Activated CD8-positive, alpha-beta memory T cell treated with anti-CD3 and anti-CD28 coated beads, Interleukin-2, amount 50 U/mL, for 48 hours (primary cell): Measurements from ENCODE around the gene ARAP2.
A peak's percentile ranks its signal among the peaks of the same experiment; 100 is the strongest.

Experiments
- DNase-seq: peaks from one replicate; pipeline ENCODE4 v3.0.0-alpha.2; 2020

ARAP2 gene

GRCh38 chr4:36244257-36245082, at the start of gene ARAP2:
ARAP2 (minus strand) TSS chr4:36244514; CDS start chr4:36229486, 15,028 bp downstream.
- DNase-seq, result peak; percentile 84

DNA sequence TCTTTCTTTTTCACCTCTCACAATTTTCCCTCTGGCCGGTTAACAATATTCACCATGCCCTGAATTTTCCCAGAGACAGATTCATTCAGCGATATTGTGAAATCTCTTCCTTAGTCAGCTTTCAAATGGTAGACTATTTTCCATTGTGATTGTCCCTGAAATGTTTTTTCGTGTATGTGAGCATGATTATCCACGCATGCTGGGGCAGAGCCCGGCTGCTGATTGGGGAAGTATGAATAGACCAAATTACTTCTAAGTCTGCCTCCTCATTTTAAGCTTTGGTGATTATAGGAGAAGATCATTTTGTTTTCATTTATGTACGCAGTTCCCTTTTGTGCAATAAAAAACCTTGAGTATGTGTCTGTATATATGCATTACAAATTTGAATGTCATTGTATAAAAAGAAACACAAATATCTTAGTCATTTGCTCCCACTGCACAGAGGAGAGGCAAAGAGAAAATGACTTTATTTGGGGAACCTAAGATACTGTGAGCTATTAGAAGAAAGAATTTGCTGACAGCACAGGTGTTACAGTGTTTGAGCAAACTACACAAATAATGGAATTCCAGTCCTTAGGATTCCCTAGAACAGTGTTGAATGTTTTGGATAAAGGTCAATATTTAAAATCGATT, 48.4 kb upstream of the ARAP2 start:
- DNase-seq, result no peak

DNA sequence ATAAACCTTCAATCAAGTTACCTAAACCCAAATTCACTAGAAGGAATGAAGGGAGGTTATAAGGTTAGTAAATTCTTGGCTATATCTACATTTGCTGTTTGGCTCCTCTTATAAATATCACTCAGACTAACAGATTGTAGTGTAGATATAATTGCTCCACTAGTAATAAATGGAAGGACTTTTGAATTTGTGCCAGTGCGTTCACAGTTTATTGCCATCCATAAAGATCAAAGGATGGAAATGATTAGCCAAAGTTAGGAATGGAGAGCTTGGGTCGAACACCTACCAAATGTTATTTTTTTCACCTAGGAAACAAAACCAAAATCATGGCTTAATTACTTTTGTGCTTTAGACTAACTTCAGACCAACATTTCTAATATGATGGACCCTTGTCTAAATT, 46.3 kb upstream of the ARAP2 start:
- DNase-seq, result no peak

GRCh38 chr4:36288731-36289426, 44.6 kb upstream of the ARAP2 start:
- DNase-seq, result no peak

DNA sequence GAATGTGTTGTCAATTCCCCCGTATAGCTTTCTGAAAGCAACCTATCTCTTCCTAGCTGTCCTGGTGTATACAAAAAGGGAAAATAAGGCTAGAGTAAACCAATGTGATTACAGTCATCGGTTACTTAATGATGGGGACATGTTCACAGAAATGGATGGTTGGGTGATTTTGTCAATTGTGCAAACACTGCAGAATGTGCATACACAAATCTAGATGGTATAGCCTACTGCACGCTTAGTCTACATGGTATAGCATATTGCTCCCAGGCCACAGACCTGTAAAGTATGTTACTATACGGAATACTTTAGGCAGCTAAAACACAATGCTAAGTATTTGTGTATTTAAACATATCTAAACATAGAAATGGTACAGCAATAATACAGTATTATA, 42.2 kb upstream of the ARAP2 start:
- no peak for DNase-seq

- DNase-seq, result no peak
Observed at GRCh38 chr4:36285784-36286480, 41.6 kb upstream of the ARAP2 start.

DNA sequence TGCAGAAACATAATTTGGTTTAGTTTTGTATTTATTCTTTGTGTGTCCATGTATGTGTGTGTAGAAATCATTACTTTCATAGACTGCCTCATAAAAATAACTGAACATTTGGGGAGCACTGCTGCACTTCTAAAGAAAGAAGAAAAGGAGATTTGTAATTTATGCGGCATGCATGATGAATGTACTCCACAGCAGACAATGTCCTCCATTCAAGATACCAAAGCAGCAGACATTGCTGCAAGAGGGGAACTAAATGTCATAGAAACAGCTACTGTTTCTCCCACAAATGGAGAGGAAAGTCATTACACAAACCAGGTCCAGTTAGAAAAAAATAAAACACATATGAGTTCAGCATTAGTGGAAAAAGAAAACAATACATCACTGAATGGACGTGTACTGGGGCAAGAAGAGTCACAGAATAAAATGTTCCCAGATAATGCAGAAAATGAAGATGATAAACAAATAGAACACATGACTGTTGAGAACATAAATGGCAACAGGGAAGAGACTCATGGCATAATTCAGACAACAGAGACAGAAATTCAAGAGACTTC, 39.7 kb upstream of the ARAP2 start:
- no peak for DNase-seq

DNA sequence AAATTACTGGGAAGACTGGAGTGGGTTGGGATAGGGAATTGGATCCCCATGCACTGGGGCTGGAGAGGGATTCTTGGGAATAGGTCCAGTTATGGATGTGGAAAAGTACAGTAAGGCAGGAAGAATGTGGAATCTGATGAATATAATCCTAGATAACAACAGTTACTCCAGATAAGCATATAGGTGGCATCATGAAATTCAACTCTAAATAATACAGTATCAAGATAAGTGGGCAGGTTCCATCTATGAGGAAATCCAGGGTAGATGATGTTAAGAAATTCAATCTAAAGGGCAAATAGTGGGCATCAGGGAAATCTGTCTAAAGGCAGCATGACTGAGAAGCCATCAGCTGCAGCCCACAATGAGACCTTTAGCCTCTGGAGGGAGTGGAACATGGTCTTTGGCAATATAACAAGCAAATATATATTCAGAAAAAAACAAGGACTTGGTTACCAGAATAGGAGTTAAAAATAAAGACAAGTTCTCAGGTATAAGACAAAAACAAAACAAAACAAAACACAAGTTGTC, 38.3 kb upstream of the ARAP2 start:
- no peak for DNase-seq

GRCh38 chr4:36281384-36282106, 37.2 kb upstream of the ARAP2 start, which contains the start of gene DTHD1:
DTHD1 (plus strand) TSS chr4:36281616; CDS start chr4:36281759, 143 bp downstream.
- DNase-seq, result no peak

DNA sequence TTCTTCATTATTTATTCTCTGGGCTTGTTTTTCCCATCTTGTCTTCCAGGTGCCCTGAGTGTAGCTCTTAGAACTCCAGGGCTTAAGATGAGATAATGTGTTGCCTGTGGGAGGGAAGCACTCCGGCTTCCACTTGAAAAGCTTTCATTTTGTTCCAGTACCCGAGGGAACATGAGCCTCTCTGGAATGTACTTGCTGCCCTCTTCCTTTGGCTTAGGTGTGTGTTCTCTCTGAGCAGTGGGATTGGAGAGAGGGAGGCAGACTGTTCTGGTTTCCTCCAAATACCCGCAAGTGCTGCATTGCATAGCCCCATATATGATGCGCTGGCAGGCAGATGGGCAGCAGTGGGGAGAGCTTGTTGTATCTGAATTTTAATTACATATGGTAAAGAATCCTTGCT, 36.2 kb upstream of the ARAP2 start:
- DNase-seq, result no peak

- no peak for DNase-seq
Observed at GRCh38 chr4:36278789-36279188, 34.5 kb upstream of the ARAP2 start.

DNA sequence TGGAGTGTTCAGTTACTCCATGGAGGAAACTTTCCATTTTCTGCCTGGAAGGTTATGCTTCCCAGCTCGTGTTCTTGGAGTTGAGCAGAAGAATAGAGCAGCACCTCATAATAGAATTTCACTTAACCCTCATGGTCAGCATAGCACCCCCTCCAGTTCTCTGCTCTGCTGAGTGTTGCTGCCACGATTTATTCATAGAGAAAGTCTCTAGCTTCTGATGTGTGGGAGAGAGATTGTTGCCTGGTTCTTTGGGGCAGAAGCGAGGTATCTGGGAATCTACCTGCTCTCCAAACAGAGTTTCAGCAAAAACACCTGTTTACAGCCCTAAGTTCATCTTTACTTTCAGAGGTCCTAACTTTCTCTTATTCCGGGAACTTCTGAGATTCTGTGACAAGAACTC, 33.2 kb upstream of the ARAP2 start:
- DNase-seq, result no peak

- DNase-seq, result no peak
Observed at GRCh38 chr4:36274158-36274557, 29.8 kb upstream of the ARAP2 start.

DNA sequence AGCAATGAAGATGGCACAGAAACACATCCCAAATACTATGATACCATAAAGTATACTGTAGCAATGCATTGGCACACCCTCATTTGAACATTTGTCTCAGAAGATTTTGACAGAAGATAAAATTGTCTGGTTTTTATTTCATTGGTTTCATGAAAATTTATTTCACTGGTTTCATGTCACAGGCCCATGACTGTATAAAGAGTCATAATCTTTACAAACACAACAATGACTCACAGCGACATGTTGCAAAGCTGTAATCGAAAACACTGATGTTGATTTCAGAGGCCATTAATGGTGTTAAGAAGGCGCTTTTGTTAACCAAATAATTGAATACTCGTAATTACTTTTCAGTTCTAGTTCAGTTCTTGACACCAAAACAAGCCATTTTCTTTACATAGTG, 29.0 kb upstream of the ARAP2 start:
- DNase-seq, result no peak

DNA sequence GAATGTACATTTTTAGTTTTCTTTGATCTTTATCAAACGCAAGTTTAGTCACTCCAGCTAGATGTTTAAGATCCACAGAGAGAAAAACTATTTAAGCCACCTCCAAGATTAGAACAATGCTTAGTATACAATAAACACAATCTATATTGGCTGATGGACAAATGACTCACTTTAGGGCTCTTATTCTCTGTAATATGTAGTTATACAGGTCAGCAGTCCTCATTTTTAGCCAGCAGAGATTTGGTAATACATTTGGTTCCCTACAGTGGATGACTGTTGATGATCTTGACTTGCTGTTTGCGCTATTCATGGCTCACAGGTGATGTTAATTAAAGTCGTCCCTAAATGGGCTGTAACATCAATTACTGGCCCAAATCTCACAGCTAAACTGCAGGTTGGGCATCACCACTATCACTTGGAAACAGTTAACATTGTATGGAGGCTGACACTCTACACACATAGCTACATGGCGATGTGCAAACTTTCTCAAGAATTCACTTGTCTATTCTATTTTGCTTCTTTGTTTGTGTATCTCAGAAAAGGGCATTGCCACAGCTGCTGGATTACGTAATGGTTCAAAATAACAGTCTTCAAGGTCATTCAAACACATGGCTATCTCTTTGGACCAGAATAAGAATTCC, 25.3 kb upstream of the ARAP2 start:
- DNase-seq, result no peak

- no peak for DNase-seq
Observed at GRCh38 chr4:36269101-36269500, 24.8 kb upstream of the ARAP2 start.

DNA sequence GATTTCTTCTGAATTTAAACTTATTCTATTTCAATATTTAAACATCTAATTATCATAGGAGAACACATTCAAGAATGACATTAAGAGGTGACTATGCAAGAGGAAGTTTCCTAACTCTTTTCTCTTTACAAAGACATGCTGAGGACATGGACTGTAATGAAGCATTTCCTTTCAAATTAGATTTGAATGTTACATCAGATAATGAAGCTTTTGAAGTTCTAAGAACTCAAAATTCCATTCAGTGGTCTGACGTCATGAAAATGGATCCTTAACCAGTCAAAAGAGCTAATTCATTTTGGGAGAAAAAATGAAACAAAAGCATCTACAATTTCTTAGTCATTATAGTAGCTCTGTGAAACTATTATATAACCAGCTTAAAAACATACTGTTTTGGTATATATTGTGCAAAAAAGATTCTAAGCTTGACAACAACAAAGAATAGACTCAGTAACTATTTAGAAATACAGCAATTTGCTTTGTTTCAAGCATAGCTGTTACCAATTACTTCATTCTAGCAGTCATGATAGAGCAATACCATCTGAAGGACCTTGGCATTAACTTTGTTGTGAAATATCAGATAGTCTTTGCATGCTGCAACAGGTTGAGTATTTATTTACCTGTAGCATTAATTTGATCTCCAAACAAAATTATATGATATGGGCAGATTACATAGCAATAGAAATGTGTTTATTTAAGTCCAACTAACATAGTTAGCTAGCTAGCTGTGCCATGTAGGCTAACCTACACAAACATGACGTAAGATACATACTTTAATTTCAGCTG, 23.4 kb upstream of the ARAP2 start:
- DNase-seq, result no peak

- DNase-seq, result no peak
Observed at GRCh38 chr4:36264207-36264826, 20.0 kb upstream of the ARAP2 start.

- DNase-seq, result no peak
Observed at GRCh38 chr4:36260731-36261130, 16.4 kb upstream of the ARAP2 start.

DNA sequence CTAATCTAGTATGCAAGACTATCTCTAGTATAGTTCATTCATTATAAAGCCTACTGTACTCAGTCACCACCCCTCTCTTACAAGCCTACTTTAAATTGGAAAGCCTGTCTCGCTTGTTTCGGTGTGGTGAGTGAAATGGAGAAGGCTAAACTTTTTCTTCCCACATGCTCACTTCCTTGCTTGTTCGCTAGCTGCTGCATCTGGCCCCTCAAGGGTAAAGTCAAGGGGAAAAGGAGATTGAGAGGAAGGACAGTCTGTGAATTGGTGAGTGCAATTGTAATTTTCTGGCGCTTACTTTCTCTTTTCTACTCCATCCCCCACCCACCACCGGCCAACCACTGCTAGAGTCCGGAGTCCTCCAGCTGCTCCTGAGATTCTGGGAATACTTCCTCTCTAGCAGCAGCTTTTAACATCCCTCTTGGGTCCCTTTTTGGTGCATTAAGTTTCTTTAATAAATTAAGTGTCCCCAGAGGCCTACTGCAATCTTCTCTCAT, 12.1 kb upstream of the ARAP2 start:
- DNase-seq, result no peak
